GM12873 (cell line): ENCODE measurements around the gene SORCS2.

Source experiments
- CTCF ChIP-seq: IDR thresholded peaks from 2 replicates; pipeline ENCODE4 v1.5.1; 2012; ENCODE audit warnings: low read depth, mild to moderate bottlenecking, moderate library complexity, low read length, control low read depth; ENCODE audit not compliant: insufficient read depth; ENCODE audit errors: missing control alignments

The SORCS2 gene

GRCh38 chr4:7499661-7500060 lies 307.3 kb downstream of the SORCS2 start:
- no peak for TF ChIP-seq CTCF

- no peak for TF ChIP-seq CTCF
Measured at GRCh38 chr4:7500404-7500803, 308.1 kb downstream of the SORCS2 start.

DNA sequence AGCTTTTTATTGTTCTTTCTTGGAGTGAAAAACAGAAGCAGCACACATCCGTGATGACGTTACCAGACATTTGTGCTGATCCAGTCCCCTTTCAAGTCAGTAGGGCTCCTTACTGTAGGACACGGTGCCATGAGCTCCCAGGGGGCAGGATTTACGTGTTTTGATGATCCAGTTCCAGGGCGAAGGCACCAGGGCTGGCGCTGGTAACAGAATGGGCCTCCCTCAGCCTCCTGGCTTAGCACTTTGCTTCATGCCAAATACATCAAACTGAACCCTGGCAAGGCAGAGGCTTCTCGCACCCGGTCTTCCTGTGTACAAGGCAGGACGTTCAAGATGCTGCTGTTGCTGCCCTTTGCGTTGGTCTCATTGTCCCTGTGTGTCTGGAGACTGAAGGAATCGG lies 309.0 kb downstream of the SORCS2 start:
- TF ChIP-seq CTCF: no peak

- TF ChIP-seq CTCF: no peak
Measured at GRCh38 chr4:7501873-7502272, 309.5 kb downstream of the SORCS2 start.

GRCh38 chr4:7503559-7504249 lies 311.4 kb downstream of the SORCS2 start:
- no peak for TF ChIP-seq CTCF

DNA sequence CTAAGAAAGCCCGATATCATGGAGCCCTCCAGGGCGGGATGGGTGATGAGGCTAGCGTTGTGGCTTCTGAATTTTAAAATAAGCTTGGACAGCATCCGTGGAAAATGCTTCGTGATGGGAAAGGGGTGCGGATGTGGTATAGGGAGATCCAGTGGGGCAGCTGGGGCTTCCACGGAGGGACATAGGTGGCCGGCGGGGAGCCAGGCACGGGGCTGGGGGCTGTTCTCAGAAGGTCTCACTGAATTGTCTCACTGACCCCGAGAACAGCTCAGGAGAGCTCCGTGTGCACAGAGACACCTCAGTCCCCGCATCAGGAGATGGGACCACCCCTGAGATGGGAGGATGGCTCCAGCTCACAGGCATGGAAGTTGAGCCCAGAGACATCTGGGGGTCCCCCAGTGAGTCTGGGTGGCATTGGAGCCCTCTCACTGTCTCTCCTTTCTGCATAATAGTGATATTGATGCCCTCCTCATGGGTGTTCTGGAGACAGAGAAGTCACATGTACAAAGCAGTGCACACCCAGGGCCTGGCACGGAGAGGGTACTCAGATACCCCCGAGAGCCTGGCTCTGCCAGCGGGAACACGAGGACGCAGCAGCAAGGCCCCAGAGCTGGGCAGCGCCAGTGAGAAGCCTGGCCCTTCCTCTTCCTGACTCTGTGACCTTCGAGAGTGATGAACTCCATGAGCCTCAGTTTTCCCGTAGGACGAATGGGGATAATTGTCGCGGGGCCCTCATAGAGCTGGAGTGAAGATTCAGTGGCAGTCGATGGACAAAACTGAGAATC lies 313.0 kb downstream of the SORCS2 start:
- no peak for TF ChIP-seq CTCF

- TF ChIP-seq CTCF: no peak
Measured at GRCh38 chr4:7506119-7506518, 313.8 kb downstream of the SORCS2 start.
